Natural killer cell (primary cell): ENCODE measurements around the gene PPP2R3B. TPM values are rescaled to one million over a fixed set of nuclear protein-coding genes. Genes with fewer than 3 reads are reported as not detected.

Experiments
- ATAC-seq, 3 donors: fragments of 150-1000 bp in 2 of 3; fragments of 200-7000 bp in 1 of 3; cut with Tn5 transposase; 1 replicate in 1 of 3; 2 replicates in 2 of 3; pipeline ENCODE4 v1.10.0; 2021; ENCODE audit warnings: mild to moderate bottlenecking in 2 of 3, moderate library complexity in 2 of 3
- DNase-seq, 2 donors: peaks; one replicate each; pipeline versions ENCODE4 v3.0.0 to v3.0.0-alpha.2; 2013 to 2021; ENCODE audit warnings: mixed read lengths in 1 of 2
- H3K27ac ChIP-seq: one replicate; pipeline ENCODE4 v1.5.1; 2013; ENCODE audit warnings: mild to moderate bottlenecking, low read length
- H3K27me3 ChIP-seq: one replicate; pipeline ENCODE4 v1.6.1; 2013; ENCODE audit warnings: low read length; ENCODE audit not compliant: control insufficient read depth, insufficient read depth
- H3K36me3 ChIP-seq: one replicate; pipeline ENCODE4 v1.6.1; 2013; ENCODE audit warnings: low read length; ENCODE audit not compliant: control insufficient read depth, insufficient read depth
- H3K4me1 ChIP-seq: one replicate; pipeline ENCODE4 v1.6.1; 2013; ENCODE audit warnings: low read length; ENCODE audit not compliant: control insufficient read depth, insufficient read depth
- H3K4me3 ChIP-seq: one replicate; pipeline ENCODE4 v1.5.1; 2013; ENCODE audit warnings: low read length
- H3K9me3 ChIP-seq: one replicate; pipeline ENCODE4 v1.6.1; 2013; ENCODE audit warnings: low read length; ENCODE audit not compliant: control insufficient read depth, insufficient read depth
- H3K27ac Mint-ChIP-seq, 2 donors: one replicate each; pipeline ENCODE4 v1.8.0; 2022; ENCODE audit warnings: mild to moderate bottlenecking in 2 of 2, mixed read lengths in 2 of 2, moderate library complexity in 1 of 2
- H3K27me3 Mint-ChIP-seq, 2 donors: one replicate each; pipeline ENCODE4 v1.8.0; 2022; ENCODE audit warnings: low read depth in 2 of 2, mixed read lengths in 2 of 2
- H3K36me3 Mint-ChIP-seq: one replicate; pipeline ENCODE4 v1.8.0; 2022; ENCODE audit warnings: mixed read lengths
- H3K4me1 Mint-ChIP-seq, 2 donors: one replicate each; pipeline ENCODE4 v1.8.0; 2022; ENCODE audit warnings: mixed read lengths in 2 of 2
- H3K4me3 Mint-ChIP-seq: one replicate; pipeline ENCODE4 v1.8.0; 2022; ENCODE audit warnings: mild to moderate bottlenecking, moderate library complexity, mixed read lengths
- H3K9me3 Mint-ChIP-seq, 2 donors: one replicate each; pipeline ENCODE4 v1.8.0; 2022; ENCODE audit warnings: mixed read lengths in 2 of 2
- WGBS: methylation state at CpG from one replicate; pipeline ENCODE4 v1.1.7; 2013; ENCODE audit warnings: missing lambda C conversion rate; ENCODE audit not compliant: insufficient coverage; 5-methylcytosine and 5-hydroxymethylcytosine counted together
- intact Hi-C: fragments of 100-400 bp; cut with micrococcal nuclease; formaldehyde crosslinking; loops from one replicate; pipeline ENCODE4 v1.14.2; 2022
- total RNA-seq, 4 donors: library from RNA; stranded (reverse); fragments of 120-200 nt in 1 of 4; gene quantifications; one replicate each; pipeline versions ENCODE4 v1.2.3 to v1.2.4, GENCODE V29; 2013 to 2022
- TF ChIP-seq, protein P1 (sequence below): fragments of 200-600 bp; IDR thresholded peaks from one replicate; pipeline ENCODE4 v1.8.0; 2022; ENCODE audit warnings: antibody characterized with exemption

The PPP2R3B gene
- total RNA-seq, 3 donors from 2014 or later (not counting 1 experiment from before 2014, with no cell fraction given), result 14.0 to 19.4 (median 14.6) TPM

DNA sequence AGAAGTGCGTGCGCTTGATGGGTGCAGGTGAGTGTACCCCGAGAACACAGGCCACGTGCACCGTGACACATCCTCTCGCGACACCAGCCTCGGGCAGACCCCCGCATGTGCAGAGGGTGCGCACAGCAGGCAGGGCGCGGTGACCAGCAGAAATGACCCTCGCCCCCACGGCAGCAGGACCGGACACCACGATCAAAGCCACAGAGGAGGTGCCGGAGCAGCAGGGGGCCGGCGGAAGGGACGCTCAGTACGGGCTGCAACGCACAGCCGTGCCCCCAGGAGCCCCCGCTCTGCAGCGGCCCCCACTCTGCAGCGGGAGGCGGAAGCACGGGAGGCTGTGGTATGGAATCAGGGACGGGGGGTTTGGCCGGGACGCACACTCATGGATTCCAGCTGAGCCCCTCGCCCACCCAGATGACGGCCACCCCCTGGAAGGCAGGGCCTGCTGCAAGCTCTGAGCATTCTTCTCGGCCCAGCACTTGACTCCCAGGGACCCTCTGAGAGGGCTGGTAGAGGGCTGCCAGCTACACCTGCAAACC, 17.1 kb downstream of the PPP2R3B start:
- H3K36me3 Mint-ChIP-seq, result no peaks in the 10 kb centered on the region
- Histone ChIP-seq H3K27me3 (peaks cover 5% of the 10 kb centered on the region), H3K4me3 (no peak overlapping the region), H3K27ac (no peak overlapping the region), H3K36me3 (no peaks in the 10 kb centered on the region), H3K9me3 (no peaks in the 10 kb centered on the region), H3K4me1 (peaks cover 13% of the 10 kb centered on the region)
- DNase-seq (no peak), ATAC-seq (no peak)
- TF ChIP-seq, protein P1, sequence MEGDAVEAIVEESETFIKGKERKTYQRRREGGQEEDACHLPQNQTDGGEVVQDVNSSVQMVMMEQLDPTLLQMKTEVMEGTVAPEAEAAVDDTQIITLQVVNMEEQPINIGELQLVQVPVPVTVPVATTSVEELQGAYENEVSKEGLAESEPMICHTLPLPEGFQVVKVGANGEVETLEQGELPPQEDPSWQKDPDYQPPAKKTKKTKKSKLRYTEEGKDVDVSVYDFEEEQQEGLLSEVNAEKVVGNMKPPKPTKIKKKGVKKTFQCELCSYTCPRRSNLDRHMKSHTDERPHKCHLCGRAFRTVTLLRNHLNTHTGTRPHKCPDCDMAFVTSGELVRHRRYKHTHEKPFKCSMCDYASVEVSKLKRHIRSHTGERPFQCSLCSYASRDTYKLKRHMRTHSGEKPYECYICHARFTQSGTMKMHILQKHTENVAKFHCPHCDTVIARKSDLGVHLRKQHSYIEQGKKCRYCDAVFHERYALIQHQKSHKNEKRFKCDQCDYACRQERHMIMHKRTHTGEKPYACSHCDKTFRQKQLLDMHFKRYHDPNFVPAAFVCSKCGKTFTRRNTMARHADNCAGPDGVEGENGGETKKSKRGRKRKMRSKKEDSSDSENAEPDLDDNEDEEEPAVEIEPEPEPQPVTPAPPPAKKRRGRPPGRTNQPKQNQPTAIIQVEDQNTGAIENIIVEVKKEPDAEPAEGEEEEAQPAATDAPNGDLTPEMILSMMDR, result no peak
- H3K27ac Mint-ChIP-seq, result no peak overlapping the region
- no peaks in the 10 kb centered on the region for H3K9me3 Mint-ChIP-seq
- intact Hi-C loops, result no loop called here
- H3K4me1 Mint-ChIP-seq, result peaks cover 5 to 7% of the 10 kb centered on the region in 2 donors
- no peak overlapping the region for H3K4me3 Mint-ChIP-seq
- H3K27me3 Mint-ChIP-seq, result peaks cover 19% of the 10 kb centered on the region in 2 donors
- 95% methylated on average over 34 of the region's 34 CpGs for WGBS

DNA sequence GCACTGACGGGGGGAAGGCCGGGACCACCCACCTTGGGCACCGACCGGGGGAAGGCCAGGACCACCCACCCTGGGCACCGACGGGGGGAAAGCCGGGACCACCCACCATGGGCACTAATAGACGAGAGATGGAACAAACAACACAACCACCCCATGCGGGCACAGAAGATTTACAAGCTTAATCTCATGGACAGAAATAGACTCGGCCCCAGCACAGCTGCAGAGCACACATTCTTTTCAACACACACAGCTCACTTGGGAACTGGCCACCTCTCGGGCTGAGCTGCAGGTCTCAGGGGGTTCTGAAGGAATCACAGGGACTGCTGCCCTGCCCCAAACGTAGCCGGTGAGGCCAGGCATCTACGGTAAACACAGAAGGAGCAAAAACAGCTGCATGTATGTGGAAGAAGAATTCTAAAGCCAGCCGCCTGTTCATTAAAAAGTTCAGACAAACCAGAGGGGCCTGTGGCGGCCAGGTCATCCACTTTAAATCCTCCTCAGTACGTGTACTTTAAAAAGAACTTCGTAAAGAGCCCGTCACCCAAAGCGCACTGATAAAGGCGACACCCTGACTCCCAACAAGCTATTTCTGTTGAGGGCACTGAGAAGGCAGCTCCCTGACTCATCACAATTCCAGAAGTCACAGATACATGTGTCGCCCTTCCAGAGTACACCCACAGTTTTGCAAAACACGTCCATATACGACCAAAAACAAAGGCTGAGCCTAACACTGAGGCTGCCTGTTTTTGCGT, 17.7 kb downstream of the PPP2R3B start:
- intact Hi-C loops, result no loop called here
- Histone ChIP-seq H3K4me1 (peaks cover 6% of the 10 kb centered on the region), H3K27ac (no peak overlapping the region), H3K27me3 (no peaks in the 10 kb centered on the region), H3K4me3 (no peak overlapping the region), H3K36me3 (no peaks in the 10 kb centered on the region), H3K9me3 (no peaks in the 10 kb centered on the region)
- Mint-ChIP-seq H3K27ac (no peak overlapping the region), H3K4me1 (peaks cover 0 to under 1% of the 10 kb centered on the region in 2 donors), H3K4me3 (no peak overlapping the region), H3K9me3 (no peaks in the 10 kb centered on the region), H3K27me3 (peaks cover 14 to 15% of the 10 kb centered on the region in 2 donors), H3K36me3 (no peaks in the 10 kb centered on the region)
- TF ChIP-seq, protein P1, result no peak
- WGBS, result 81% methylated on average over 25 of the region's 25 CpGs
- DNase-seq (no peak), ATAC-seq (no peak)

DNA sequence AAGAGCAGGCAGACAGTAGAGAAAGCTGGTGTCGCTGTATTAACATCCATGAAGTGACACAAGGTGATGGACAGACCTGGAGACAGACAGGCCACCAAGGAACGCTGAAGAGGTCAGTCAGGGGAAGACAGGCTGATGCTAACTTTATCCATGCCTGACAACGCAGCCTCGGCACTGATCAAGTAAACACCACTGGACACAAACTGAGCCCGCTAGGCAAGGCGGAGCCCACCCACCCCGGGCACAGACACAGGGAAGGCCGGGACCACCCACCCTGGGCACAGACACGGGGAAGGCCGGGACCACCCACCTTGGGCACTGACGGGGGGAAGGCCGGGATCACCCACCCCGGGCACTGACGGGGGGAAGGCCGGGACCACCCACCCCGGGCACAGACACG, 18.8 kb downstream of the PPP2R3B start:
- no peaks in the 10 kb centered on the region for H3K36me3 ChIP-seq
- DNase-seq (no peak), ATAC-seq (no peak)
- no peaks in the 10 kb centered on the region for H3K4me1 ChIP-seq
- no peaks in the 10 kb centered on the region for H3K9me3 ChIP-seq
- H3K27ac Mint-ChIP-seq, result no peak overlapping the region
- no peaks in the 10 kb centered on the region for H3K27me3 ChIP-seq
- H3K4me3 ChIP-seq, result no peak overlapping the region
- H3K27me3 Mint-ChIP-seq, result peaks cover 13 to 14% of the 10 kb centered on the region in 2 donors
- H3K27ac ChIP-seq, result no peak overlapping the region
- intact Hi-C loops, result no loop called here
- TF ChIP-seq, protein P1, result no peak
- no peaks in the 10 kb centered on the region for H3K9me3 Mint-ChIP-seq
- H3K36me3 Mint-ChIP-seq, result no peaks in the 10 kb centered on the region
- H3K4me3 Mint-ChIP-seq, result no peak overlapping the region
- H3K4me1 Mint-ChIP-seq, result peaks cover 0 to 4% of the 10 kb centered on the region in 2 donors
- WGBS, result 94% methylated on average over 17 of the region's 17 CpGs
